HepG2 (cell line): ENCODE measurements around the gene NSFL1C. TPM values are rescaled to one million over a fixed set of nuclear protein-coding genes. Genes with fewer than 3 reads are reported as not detected.

Experiments used
- ARID2 ChIP-seq: sonication (generic); formaldehyde crosslinking; IDR thresholded peaks from 2 replicates; pipeline ENCODE4 v1.8.1; 2022; ENCODE audit warnings: mild to moderate bottlenecking, missing genetic modification reagents, borderline replicate concordance
- CHD4 ChIP-seq: fragments of 200-600 bp; sonication (generic); IDR thresholded peaks from 2 replicates; pipeline ENCODE4 v1.7.0; 2017; ENCODE audit warnings: mild to moderate bottlenecking, low read length, borderline replicate concordance
- CREM ChIP-seq, 2 experiments: sonication (generic) in 1 of 2; formaldehyde crosslinking in 1 of 2; IDR thresholded peaks; 2 replicates each; pipeline versions ENCODE4 v1.4.0 to v1.6.1; 2016 to 2020; ENCODE audit warnings: antibody characterized with exemption in 1 of 2, mild to moderate bottlenecking in 1 of 2, missing genetic modification reagents in 1 of 2
- EEA1 ChIP-seq: sonication (generic); formaldehyde crosslinking; IDR thresholded peaks from 2 replicates; pipeline ENCODE4 v1.5.1; 2020; ENCODE audit warnings: mild to moderate bottlenecking, missing genetic modification reagents, borderline replicate concordance
- ESRRA ChIP-seq: sonication (generic); formaldehyde crosslinking; IDR thresholded peaks from 2 replicates; pipeline ENCODE4 v1.5.1; 2020; ENCODE audit warnings: mild to moderate bottlenecking, low read depth, missing genetic modification reagents
- HOXA5 ChIP-seq: sonication (generic); formaldehyde crosslinking; IDR thresholded peaks from 2 replicates; pipeline ENCODE4 v1.4.0; 2020; ENCODE audit warnings: missing genetic modification reagents
- KDM1A ChIP-seq: IDR thresholded peaks from 2 replicates; pipeline ENCODE4 v1.6.1; 2016; ENCODE audit warnings: missing compliant biosample characterization
- KLF6 ChIP-seq: IDR thresholded peaks from 2 replicates; pipeline ENCODE4 v1.8.0; 2016; ENCODE audit warnings: missing biosample characterization, missing genetic modification reagents
- NCOR1 ChIP-seq: fragments of 200-600 bp; sonication (generic); IDR thresholded peaks from 2 replicates; pipeline ENCODE4 v1.7.0; 2017; ENCODE audit warnings: antibody characterized with exemption, low read length, borderline replicate concordance
- NFE2 ChIP-seq: sonication (generic); formaldehyde crosslinking; IDR thresholded peaks from 2 replicates; pipeline ENCODE4 v1.4.0; 2020; ENCODE audit warnings: missing genetic modification reagents
- NR2C2 ChIP-seq: sonication (generic); formaldehyde crosslinking; IDR thresholded peaks from 2 replicates; pipeline ENCODE4 v1.4.0; 2020; ENCODE audit warnings: missing genetic modification reagents, mild to moderate bottlenecking, moderate library complexity, borderline replicate concordance
- ONECUT2 ChIP-seq: sonication (generic); formaldehyde crosslinking; IDR thresholded peaks from 2 replicates; pipeline ENCODE4 v1.4.0; 2020; ENCODE audit warnings: missing genetic modification reagents
- PHF20 ChIP-seq: sonication (generic); formaldehyde crosslinking; IDR thresholded peaks from 2 replicates; pipeline ENCODE4 v1.5.0; 2020; ENCODE audit warnings: mild to moderate bottlenecking, missing genetic modification reagents
- RBM22 ChIP-seq: fragments of 200-400 bp; formaldehyde crosslinking; optimal IDR thresholded peaks from 2 replicates; pipeline ENCODE3; 2017; ENCODE audit warnings: mild to moderate bottlenecking, low read length, moderate library complexity
- SIX4 ChIP-seq: sonication (generic); formaldehyde crosslinking; IDR thresholded peaks from 2 replicates; pipeline ENCODE4 v1.4.0; 2020; ENCODE audit warnings: missing genetic modification reagents
- SMARCE1 ChIP-seq: fragments of 450-650 bp; IDR thresholded peaks from 2 replicates; pipeline ENCODE4 v1.6.1; 2017; ENCODE audit warnings: borderline replicate concordance
- SP1 ChIP-seq, 2 experiments: fragments of 450-650 bp in 1 of 2; sonication (generic) in 1 of 2; formaldehyde crosslinking in 1 of 2; IDR thresholded peaks; 2 replicates each; pipeline versions ENCODE4 v1.4.0 to v1.6.1; 2016 to 2020; ENCODE audit warnings: missing genetic modification reagents in 1 of 2
- SYNCRIP ChIP-seq: fragments of 200-400 bp; formaldehyde crosslinking; IDR thresholded peaks from 2 replicates; pipeline ENCODE4 v1.6.1; 2018; ENCODE audit warnings: mild to moderate bottlenecking, low read depth, low read length; ENCODE audit not compliant: insufficient read depth
- ZNF282 ChIP-seq: fragments of 450-650 bp; IDR thresholded peaks from 2 replicates; pipeline ENCODE4 v1.6.1; 2018; ENCODE audit not compliant: partially characterized antibody
- ZNF296 ChIP-seq: sonication (generic); formaldehyde crosslinking; conservative IDR thresholded peaks from 2 replicates; pipeline ENCODE4 v1.5.0; 2020; ENCODE audit warnings: mild to moderate bottlenecking, missing genetic modification reagents
- polyA plus RNA-seq, 8 experiments: library from polyadenylated mRNA; depleted of rRNA in 3 of 8; stranded (reverse) in 7 of 8; unstranded in 1 of 8; fragments of >200 nt; fragmentation: Illumina TruSeq in 4 of 8; extraction: Trizol in 4 of 8; gene quantifications; 2 replicates each; pipeline versions ENCODE4 v1.2.1 to v1.2.3, GENCODE V29; 2011 to 2016; ENCODE audit warnings: low read depth in 4 of 8, missing spikeins in 1 of 8, mixed read lengths in 1 of 8; ENCODE audit not compliant: insufficient read depth in 1 of 8
- total RNA-seq, 5 experiments: library from RNA; depleted of rRNA; stranded (reverse); fragments of >200 nt; fragmentation: Illumina TruSeq; extraction: Trizol; gene quantifications; 2 replicates each; pipeline ENCODE4 v1.2.3, GENCODE V29; 2016; ENCODE audit warnings: low read depth in 1 of 5
- TF ChIP-seq, protein P1 (sequence below): sonication (generic); formaldehyde crosslinking; IDR thresholded peaks from 2 replicates; pipeline ENCODE4 v1.8.0; 2022; ENCODE audit warnings: mild to moderate bottlenecking, missing genetic modification reagents, borderline replicate concordance
- TF ChIP-seq, protein P2 (sequence below): sonication (generic); formaldehyde crosslinking; IDR thresholded peaks from 2 replicates; pipeline ENCODE4 v1.5.0; 2020; ENCODE audit warnings: mild to moderate bottlenecking, missing genetic modification reagents, borderline replicate concordance

NSFL1C gene
- total and polyA plus RNA-seq, 2 of the 13 experiments (the other 11 are each of a cell fraction or from before 2014, with no cell fraction given) = 22.9 to 62.7 TPM

DNA sequence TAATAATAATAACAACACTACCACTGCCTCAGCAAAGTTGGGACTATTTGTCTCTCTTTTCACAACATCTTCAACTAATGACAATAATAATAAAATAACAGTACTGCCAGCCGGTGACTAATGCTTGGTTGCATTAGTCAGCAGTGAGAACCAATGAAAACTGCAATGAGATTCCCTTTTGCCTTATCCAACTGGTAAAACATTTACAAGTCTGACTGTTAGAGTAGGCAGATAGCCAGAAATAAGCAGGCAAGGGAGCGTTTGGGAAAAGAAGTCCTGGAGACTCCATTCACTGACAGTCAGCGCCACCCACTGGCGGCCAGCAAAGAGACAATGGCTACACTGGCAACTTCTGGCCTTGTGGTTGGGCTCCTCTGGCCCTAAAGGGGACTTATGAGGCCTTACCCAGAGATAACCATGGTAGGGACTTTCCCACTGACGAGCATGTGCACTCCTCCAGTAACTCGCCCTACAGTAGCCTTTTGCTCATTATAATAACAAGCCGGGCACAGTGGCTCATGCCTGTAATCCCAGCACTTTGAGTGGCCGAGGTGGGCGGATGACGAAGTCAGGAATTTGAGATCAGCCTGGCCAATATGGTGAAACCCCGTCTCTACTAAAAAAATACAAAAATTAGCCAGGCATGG lies 3.4 kb upstream of the NSFL1C start (continued):
- no peak for TF ChIP-seq CREM (IDR thresholded peaks at IDR 0.05)
- TF ChIP-seq CREM (CRISPR knock-in tag; IDR thresholded peaks at IDR 0.05) = no peak
- no peak for TF ChIP-seq ARID2
- no peak for TF ChIP-seq CHD4
- no peak for TF ChIP-seq ZNF282
- TF ChIP-seq PHF20 (CRISPR knock-in tag) = no peak
- TF ChIP-seq SP1 (IDR thresholded peaks at IDR 0.05) = no peak
- peak; percentile 61 for TF ChIP-seq SP1 (CRISPR knock-in tag; IDR thresholded peaks at IDR 0.05)
- no peak for TF ChIP-seq RBM22
- TF ChIP-seq, protein P1, sequence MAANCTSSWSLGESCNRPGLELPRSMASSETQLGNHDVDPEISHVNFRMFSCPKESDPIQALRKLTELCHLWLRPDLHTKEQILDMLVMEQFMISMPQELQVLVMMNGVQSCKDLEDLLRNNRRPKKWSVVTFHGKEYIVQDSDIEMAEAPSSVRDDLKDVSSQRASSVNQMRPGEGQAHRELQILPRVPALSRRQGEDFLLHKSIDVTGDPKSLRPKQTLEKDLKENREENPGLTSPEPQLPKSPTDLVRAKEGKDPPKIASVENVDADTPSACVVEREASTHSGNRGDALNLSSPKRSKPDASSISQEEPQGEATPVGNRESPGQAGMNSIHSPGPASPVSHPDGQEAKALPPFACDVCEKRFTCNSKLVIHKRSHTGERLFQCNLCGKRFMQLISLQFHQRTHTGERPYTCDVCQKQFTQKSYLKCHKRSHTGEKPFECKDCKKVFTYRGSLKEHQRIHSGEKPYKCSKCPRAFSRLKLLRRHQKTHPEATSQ (CRISPR knock-in tag) = no peak
- no peak for TF ChIP-seq ONECUT2
- no peak for TF ChIP-seq SMARCE1
- no peak for TF ChIP-seq NR2C2
- no peak; the same call in 1 of the 2 replicates for TF ChIP-seq KDM1A (CRISPR knock-in tag)
- TF ChIP-seq ZNF296 (CRISPR knock-in tag) = no peak
- peak; percentile 90 for TF ChIP-seq HOXA5 (CRISPR knock-in tag)
- TF ChIP-seq KLF6 (CRISPR knock-in tag) = no peak
- TF ChIP-seq NCOR1 = peak; percentile 36; the same call in 1 of the 2 replicates
- no peak for TF ChIP-seq NFE2
- TF ChIP-seq ESRRA (CRISPR knock-in tag) = no peak
- 0 out of 2 replicates have a peak, but pooled peaks have one; percentile 47 for TF ChIP-seq SIX4 (CRISPR knock-in tag)
- TF ChIP-seq EEA1 (CRISPR knock-in tag) = no peak
- TF ChIP-seq SYNCRIP = no peak
- TF ChIP-seq, protein P2, sequence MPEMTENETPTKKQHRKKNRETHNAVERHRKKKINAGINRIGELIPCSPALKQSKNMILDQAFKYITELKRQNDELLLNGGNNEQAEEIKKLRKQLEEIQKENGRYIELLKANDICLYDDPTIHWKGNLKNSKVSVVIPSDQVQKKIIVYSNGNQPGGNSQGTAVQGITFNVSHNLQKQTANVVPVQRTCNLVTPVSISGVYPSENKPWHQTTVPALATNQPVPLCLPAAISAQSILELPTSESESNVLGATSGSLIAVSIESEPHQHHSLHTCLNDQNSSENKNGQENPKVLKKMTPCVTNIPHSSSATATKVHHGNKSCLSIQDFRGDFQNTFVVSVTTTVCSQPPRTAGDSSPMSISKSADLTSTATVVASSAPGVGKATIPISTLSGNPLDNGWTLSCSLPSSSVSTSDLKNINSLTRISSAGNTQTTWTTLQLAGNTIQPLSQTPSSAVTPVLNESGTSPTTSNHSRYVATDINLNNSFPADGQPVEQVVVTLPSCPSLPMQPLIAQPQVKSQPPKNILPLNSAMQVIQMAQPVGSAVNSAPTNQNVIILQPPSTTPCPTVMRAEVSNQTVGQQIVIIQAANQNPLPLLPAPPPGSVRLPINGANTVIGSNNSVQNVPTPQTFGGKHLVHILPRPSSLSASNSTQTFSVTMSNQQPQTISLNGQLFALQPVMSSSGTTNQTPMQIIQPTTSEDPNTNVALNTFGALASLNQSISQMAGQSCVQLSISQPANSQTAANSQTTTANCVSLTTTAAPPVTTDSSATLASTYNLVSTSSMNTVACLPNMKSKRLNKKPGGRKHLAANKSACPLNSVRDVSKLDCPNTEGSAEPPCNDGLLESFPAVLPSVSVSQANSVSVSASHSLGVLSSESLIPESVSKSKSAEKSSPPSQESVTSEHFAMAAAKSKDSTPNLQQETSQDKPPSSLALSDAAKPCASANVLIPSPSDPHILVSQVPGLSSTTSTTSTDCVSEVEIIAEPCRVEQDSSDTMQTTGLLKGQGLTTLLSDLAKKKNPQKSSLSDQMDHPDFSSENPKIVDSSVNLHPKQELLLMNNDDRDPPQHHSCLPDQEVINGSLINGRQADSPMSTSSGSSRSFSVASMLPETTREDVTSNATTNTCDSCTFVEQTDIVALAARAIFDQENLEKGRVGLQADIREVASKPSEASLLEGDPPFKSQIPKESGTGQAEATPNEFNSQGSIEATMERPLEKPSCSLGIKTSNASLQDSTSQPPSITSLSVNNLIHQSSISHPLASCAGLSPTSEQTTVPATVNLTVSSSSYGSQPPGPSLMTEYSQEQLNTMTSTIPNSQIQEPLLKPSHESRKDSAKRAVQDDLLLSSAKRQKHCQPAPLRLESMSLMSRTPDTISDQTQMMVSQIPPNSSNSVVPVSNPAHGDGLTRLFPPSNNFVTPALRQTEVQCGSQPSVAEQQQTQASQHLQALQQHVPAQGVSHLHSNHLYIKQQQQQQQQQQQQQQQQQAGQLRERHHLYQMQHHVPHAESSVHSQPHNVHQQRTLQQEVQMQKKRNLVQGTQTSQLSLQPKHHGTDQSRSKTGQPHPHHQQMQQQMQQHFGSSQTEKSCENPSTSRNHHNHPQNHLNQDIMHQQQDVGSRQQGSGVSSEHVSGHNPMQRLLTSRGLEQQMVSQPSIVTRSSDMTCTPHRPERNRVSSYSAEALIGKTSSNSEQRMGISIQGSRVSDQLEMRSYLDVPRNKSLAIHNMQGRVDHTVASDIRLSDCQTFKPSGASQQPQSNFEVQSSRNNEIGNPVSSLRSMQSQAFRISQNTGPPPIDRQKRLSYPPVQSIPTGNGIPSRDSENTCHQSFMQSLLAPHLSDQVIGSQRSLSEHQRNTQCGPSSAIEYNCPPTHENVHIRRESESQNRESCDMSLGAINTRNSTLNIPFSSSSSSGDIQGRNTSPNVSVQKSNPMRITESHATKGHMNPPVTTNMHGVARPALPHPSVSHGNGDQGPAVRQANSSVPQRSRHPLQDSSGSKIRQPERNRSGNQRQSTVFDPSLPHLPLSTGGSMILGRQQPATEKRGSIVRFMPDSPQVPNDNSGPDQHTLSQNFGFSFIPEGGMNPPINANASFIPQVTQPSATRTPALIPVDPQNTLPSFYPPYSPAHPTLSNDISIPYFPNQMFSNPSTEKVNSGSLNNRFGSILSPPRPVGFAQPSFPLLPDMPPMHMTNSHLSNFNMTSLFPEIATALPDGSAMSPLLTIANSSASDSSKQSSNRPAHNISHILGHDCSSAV = no peak
